ENCODE results near the gene GRIN3B.
"Not testable (repeated sequence)": the region's sequence is repeated elsewhere in the genome, so short reads cannot be mapped to it uniquely, and the experiment has no call there.

Gene GRIN3B

GRCh38 chr19:1025080-1025479 lies 24.9 kb downstream of the GRIN3B start:
- DNase-seq = not testable (repeated sequence)

- DNase-seq = peak; percentile 53
Measured at GRCh38 chr19:1025960-1026782, 26.0 kb downstream of the GRIN3B start, which contains the start of gene CNN2. TSS of gene CNN2 (plus strand) at chr19:1026608. CDS start at chr19:1026662, 54 bp downstream.

GRCh38 chr19:1026783-1027649 lies 26.8 kb downstream of the GRIN3B start:
- DNase-seq = peak; percentile 18

GRCh38 chr19:1027650-1028061 lies 27.4 kb downstream of the GRIN3B start:
- DNase-seq = no peak

GRCh38 chr19:1028062-1028926 lies 28.1 kb downstream of the GRIN3B start:
- DNase-seq = peak; percentile 51

GRCh38 chr19:1032264-1032867 lies 32.1 kb downstream of the GRIN3B start:
- no peak for DNase-seq

GRCh38 chr19:1035998-1036621 lies 35.9 kb downstream of the GRIN3B start:
- no peak for DNase-seq

GRCh38 chr19:1037621-1038064 lies 37.4 kb downstream of the GRIN3B start:
- DNase-seq = no peak

GRCh38 chr19:1038978-1039645 lies 38.9 kb downstream of the GRIN3B start:
- no peak for DNase-seq

- peak; percentile 97 for DNase-seq
Measured at GRCh38 chr19:1039646-1040475, 39.6 kb downstream of the GRIN3B start, which contains the start of gene ABCA7. TSS of gene ABCA7 (plus strand) at chr19:1040107. CDS start at chr19:1041362, 1,255 bp downstream.

GRCh38 chr19:1040476-1041271 lies 40.5 kb downstream of the GRIN3B start:
- DNase-seq = peak; percentile 91

GRCh38 chr19:1041272-1041834 lies 41.1 kb downstream of the GRIN3B start:
- no peak for DNase-seq

GRCh38 chr19:1041835-1042685 lies 41.8 kb downstream of the GRIN3B start:
- no peak for DNase-seq

- DNase-seq = no peak
Measured at GRCh38 chr19:1042689-1043511, 42.7 kb downstream of the GRIN3B start.

GRCh38 chr19:1045247-1045603 lies 45.0 kb downstream of the GRIN3B start:
- peak; percentile 54 for DNase-seq

- DNase-seq = no peak
Measured at GRCh38 chr19:1046117-1046626, 46.0 kb downstream of the GRIN3B start.
